Naive B cell (primary cell): ENCODE results near the gene SLC8B1. TPM values are rescaled to one million over a fixed set of nuclear protein-coding genes. Genes with fewer than 3 reads are reported as not detected.

Experiments
- ATAC-seq, 2 donors: fragments of 150-1000 bp; cut with Tn5 transposase; 2 replicates each; pipeline ENCODE4 v1.10.0; 2021; ENCODE audit warnings: low read depth in 2 of 2, mild to moderate bottlenecking in 2 of 2, moderate library complexity in 2 of 2
- DNase-seq: peaks from one replicate; pipeline ENCODE4 v3.0.0; 2022
- H3K27ac Mint-ChIP-seq, 6 donors: one replicate each; pipeline ENCODE4 v1.8.0; 2020 to 2022; ENCODE audit warnings: mild to moderate bottlenecking in 6 of 6, mixed read lengths in 6 of 6, moderate library complexity in 5 of 6, inconsistent platforms in 2 of 6
- H3K27me3 Mint-ChIP-seq, 3 donors: one replicate each; pipeline ENCODE4 v1.8.0; 2021 to 2022; ENCODE audit warnings: mixed read lengths in 3 of 3, mild to moderate bottlenecking in 1 of 3
- H3K36me3 Mint-ChIP-seq, 2 donors: one replicate each; pipeline ENCODE4 v1.8.0; 2020 to 2022; ENCODE audit warnings: mixed read lengths in 2 of 2, inconsistent platforms in 1 of 2, mild to moderate bottlenecking in 1 of 2
- H3K4me1 Mint-ChIP-seq, 3 donors: one replicate each; pipeline ENCODE4 v1.8.0; 2020 to 2022; ENCODE audit warnings: mixed read lengths in 3 of 3, inconsistent platforms in 1 of 3, mild to moderate bottlenecking in 1 of 3, moderate library complexity in 1 of 3
- H3K4me3 Mint-ChIP-seq, 8 donors: one replicate each; pipeline ENCODE4 v1.8.0; 2020 to 2022; ENCODE audit warnings: mild to moderate bottlenecking in 8 of 8, mixed read lengths in 8 of 8, moderate library complexity in 8 of 8, inconsistent platforms in 2 of 8
- H3K9me3 Mint-ChIP-seq, 7 donors: one replicate each; pipeline ENCODE4 v1.8.0; 2020 to 2022; ENCODE audit warnings: mixed read lengths in 7 of 7, mild to moderate bottlenecking in 5 of 7, inconsistent platforms in 2 of 7, moderate library complexity in 1 of 7
- polyA plus RNA-seq, 6 donors: library from polyadenylated mRNA; unstranded; fragments of 300-500 nt; fragmentation: Illumina TruSeq; gene quantifications; one replicate each; pipeline ENCODE4 v1.2.3, GENCODE V29; 2021; ENCODE audit warnings: low read depth in 6 of 6

SLC8B1 gene
- polyA plus RNA-seq, 6 donors from 2014 or later, result 5.3 to 35.1 (median 14.6) TPM

DNA sequence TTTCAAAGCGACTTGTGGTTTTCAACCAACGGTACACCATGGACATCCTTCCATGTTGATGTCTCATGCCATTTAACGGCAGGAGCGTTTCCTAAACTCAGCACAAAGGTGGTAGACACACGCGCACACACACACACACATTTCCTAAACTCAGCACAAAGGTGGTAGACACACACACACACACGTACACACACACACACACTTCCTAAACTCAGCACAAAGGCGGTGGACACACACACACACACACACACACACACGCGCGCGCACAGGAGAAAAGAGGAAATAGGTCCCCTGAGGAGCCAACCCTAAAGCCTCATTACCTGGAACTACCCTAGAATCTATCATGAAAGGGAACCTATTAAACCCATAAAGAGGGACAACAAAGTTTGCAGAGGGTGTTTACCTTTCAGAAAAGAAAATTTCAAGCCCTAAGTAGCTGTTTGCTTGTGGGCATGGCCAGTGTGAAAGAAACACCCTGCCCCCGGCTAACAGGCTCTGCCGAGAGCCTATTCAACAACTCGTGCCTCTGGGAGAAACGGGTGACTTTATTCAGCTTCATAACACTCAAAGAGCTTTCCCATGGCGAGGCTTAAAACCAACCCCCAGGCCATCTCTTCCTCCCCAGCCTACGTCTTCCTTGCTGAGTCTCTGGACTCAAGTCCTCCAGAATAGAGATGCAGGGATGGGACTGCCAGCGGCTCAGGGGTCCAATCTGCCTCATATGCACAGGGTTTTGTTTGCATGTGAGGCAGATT is 31.8 kb downstream of the SLC8B1 start:
- peaks cover 14 to 34% (median 34%) of the 10 kb centered on the region in 3 donors for H3K4me1 Mint-ChIP-seq
- peaks cover 5 to 8% of the 10 kb centered on the region in 2 donors for H3K36me3 Mint-ChIP-seq
- ATAC-seq (peak; percentile 82 to 91), DNase-seq (peak; percentile 40)
- peak overlapping the region in 7 of 8 donors; percentile 5 to 72 (median 44) for H3K4me3 Mint-ChIP-seq
- H3K9me3 Mint-ChIP-seq, result no peaks in the 10 kb centered on the region
- H3K27me3 Mint-ChIP-seq, result no peaks in the 10 kb centered on the region
- H3K27ac Mint-ChIP-seq, result peak overlapping the region in 5 of 6 donors; percentile 44 to 94 (median 83)

DNA sequence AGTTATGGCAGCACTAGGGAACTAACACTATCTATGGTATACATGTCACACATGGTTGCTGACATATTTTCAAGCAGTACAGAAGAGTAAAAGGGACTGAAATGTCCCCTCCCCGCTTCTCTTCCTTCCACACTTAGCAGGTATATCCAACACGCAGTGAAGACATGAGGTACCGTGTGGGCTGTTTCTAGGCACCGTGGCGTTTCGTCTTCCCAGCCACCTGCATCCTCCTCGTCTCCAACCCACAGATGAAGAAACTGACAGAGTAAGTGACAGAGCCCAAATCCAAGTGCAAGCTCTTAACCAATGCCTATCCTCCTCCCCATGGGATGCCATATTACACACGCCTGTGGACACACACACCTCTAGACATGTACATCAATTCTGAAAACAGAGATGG is 32.4 kb downstream of the SLC8B1 start:
- DNase-seq, result no peak
- peaks cover 14 to 34% (median 34%) of the 10 kb centered on the region in 3 donors for H3K4me1 Mint-ChIP-seq
- no peaks in the 10 kb centered on the region for H3K9me3 Mint-ChIP-seq
- peak overlapping the region in 3 of 6 donors; percentile 80 to 90 (median 83) for H3K27ac Mint-ChIP-seq
- H3K36me3 Mint-ChIP-seq, result peaks cover 5 to 8% of the 10 kb centered on the region in 2 donors
- H3K27me3 Mint-ChIP-seq, result no peaks in the 10 kb centered on the region
- ATAC-seq, result no peak
- H3K4me3 Mint-ChIP-seq, result peak overlapping the region in 5 of 8 donors; percentile 8 to 62 (median 35)

DNA sequence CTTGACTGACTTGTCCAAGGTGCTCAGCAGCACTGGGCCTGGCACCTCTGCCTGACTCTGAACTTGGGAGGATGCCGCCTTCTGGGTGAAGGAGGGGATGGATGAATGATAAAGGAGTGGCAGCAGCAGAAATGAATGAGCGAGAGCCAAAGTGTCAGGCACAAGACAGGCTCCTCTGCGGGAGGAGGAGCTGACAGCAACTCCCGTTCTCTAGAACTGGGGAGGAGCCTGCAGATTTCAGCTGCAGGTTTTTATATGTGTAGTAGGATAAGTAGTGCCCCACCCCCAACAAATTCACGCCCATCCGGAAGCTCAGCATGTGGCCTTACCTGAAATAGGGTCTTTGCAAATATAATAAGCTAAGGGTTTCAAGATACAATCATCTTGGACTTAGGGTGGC is 33.1 kb downstream of the SLC8B1 start:
- Mint-ChIP-seq H3K9me3 (no peaks in the 10 kb centered on the region), H3K27ac (peak overlapping the region in 1 of 6 donors; percentile 73), H3K4me1 (peaks cover 14 to 34% (median 34%) of the 10 kb centered on the region in 3 donors), H3K36me3 (peaks cover 5 to 8% of the 10 kb centered on the region in 2 donors), H3K27me3 (no peaks in the 10 kb centered on the region), H3K4me3 (no peak overlapping the region)
- no peak for DNase-seq
- ATAC-seq, result no peak

DNA sequence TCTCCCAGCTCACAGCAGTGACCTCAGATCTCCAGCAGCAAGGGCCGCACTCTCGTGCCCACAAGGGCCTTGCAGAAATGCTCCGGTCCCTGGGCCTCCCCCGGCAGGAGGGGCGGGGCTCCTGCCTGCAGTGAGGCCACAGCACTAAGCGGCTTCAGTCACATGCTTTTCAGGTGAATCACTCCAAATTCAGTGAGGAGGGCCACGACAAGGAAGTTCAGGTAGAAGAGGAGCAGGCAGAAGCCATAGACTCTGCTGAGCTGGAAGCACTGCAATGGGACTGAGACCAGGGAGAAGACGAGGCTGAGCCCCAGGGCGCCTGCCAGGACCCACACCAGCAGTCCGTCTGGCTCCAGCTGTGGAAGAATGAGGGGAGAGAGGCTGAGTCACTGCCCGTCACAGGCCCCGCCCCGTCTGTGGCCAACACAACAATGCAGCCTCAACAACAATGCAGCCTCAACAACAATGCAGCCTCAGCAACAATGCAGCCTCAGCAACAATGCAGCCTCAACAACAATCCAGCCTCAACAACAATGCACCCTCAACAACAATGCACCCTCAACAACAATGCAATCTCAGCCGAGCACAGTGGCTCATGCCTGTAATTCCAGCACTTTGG is 35.2 kb downstream of the SLC8B1 start:
- peaks cover 0 to 8% of the 10 kb centered on the region in 2 donors for H3K36me3 Mint-ChIP-seq
- DNase-seq (no peak), ATAC-seq (no peak)
- peaks cover 14 to 34% (median 34%) of the 10 kb centered on the region in 3 donors for H3K4me1 Mint-ChIP-seq
- H3K4me3 Mint-ChIP-seq, result no peak overlapping the region
- H3K9me3 Mint-ChIP-seq, result no peaks in the 10 kb centered on the region
- H3K27me3 Mint-ChIP-seq, result no peaks in the 10 kb centered on the region
- H3K27ac Mint-ChIP-seq, result peak overlapping the region in 3 of 6 donors; percentile 16 to 74 (median 61)

DNA sequence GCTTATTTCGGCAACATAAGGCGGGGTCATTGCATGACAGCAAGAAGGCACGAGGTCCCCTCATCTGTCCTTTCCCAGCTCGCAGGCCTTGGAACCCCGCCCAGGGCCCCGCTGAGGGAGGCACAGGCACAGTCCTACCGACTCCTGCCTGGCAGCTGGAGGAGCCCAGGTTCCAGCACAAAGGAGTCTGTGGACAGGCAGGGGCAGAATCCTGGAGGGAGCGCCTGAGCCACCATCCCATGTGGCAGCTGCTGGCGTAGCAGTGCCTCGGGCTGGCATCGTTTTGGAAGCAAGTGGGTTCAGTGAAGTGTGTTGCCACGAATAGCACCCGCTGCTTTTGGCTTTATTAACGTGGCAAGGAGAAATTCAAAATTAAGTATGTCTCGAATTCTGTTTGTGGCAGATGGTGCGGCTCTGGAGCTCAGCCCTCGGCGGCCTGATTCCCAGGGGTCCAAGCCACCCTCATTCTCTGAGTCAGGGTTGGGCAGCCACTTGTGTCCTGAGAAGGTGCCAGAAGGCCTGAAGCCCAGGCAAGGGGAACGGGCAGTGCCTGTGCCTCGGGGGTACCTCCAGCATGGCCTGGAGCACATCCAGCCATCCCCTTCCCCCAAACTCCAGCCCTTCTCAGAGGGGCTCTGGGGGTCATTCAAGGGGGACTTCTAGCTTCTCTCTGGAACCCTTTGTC is 35.9 kb downstream of the SLC8B1 start:
- H3K36me3 Mint-ChIP-seq, result peaks cover 0 to 8% of the 10 kb centered on the region in 2 donors
- ATAC-seq (no peak), DNase-seq (no peak)
- H3K4me3 Mint-ChIP-seq, result no peak overlapping the region
- H3K9me3 Mint-ChIP-seq, result no peaks in the 10 kb centered on the region
- no peaks in the 10 kb centered on the region for H3K27me3 Mint-ChIP-seq
- peaks cover 14 to 34% (median 34%) of the 10 kb centered on the region in 3 donors for H3K4me1 Mint-ChIP-seq
- peak overlapping the region in 4 of 6 donors; percentile 20 to 86 (median 64) for H3K27ac Mint-ChIP-seq

DNA sequence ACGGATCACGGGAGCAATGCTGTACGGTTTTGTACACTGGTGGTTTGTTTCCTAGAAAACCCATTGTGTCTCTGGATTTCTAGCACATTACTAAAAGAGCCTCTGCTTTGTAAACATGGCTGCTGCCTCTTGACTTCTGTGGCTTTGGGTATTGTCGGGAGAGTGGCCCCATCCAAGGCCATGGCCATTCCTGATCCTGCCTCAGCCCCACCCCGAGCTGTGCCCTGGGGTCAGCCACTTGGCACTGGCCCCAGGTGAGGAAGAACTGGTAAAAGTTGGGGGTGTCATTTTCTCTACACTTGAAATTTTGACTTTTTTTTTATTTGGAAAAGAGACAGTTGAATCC is 36.5 kb downstream of the SLC8B1 start:
- no peaks in the 10 kb centered on the region for H3K9me3 Mint-ChIP-seq
- H3K4me3 Mint-ChIP-seq, result peak overlapping the region in 1 of 8 donors; percentile 29
- H3K27me3 Mint-ChIP-seq, result no peaks in the 10 kb centered on the region
- peaks cover 11 to 32% (median 31%) of the 10 kb centered on the region in 3 donors for H3K4me1 Mint-ChIP-seq
- peak overlapping the region in 3 of 6 donors; percentile 20 to 66 (median 26) for H3K27ac Mint-ChIP-seq
- H3K36me3 Mint-ChIP-seq, result peaks cover 0 to 8% of the 10 kb centered on the region in 2 donors
- ATAC-seq (no peak), DNase-seq (no peak)

DNA sequence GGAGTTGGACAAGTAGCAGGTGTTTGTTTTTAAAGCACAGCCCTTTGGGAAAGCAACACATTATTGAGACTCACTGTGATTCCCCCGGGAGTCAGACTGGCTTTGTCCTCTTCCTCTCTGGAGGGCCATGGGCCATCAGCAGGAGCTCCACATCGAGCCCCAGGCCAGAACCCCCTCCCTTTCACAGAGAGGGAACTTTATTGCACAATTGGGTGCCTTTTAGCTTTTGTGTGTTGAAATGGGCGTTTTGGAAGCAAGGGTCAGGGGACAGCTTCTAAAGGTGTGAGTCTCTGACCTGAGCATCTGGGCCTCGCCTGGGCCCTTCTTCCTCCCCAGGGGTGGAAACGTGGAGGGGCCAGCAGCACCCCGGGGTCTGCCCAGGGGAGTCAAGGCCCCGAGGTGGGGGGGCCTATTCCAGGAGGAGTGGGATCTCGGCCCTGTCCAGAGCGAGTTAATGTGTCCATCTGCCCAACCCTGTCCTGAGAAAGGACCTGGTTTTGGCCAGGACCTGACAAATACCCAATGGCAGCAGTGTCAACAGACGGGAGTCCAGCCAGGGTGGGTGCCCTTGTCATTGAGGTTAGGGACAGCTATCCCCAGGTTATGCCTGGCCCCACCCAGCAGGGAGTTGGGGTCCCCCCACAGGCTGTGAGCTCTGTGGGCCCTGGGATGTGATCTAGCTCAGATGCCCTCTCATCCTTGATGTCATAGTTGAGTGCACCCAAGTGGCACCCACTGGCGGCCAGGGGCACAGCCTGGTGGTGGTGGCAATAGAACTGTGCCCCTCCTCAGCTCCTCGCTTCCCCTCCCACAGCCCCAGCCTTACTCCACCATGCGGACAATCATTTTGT is 37.1 kb downstream of the SLC8B1 start:
- Mint-ChIP-seq H3K27ac (peak overlapping the region in 2 of 6 donors; percentile 26 to 66), H3K9me3 (no peaks in the 10 kb centered on the region), H3K27me3 (no peaks in the 10 kb centered on the region), H3K36me3 (peaks cover 0 to 4% of the 10 kb centered on the region in 2 donors), H3K4me3 (peak overlapping the region in 1 of 8 donors; percentile 29), H3K4me1 (peaks cover 5 to 26% (median 25%) of the 10 kb centered on the region in 3 donors)
- DNase-seq (no peak), ATAC-seq (no peak)

DNA sequence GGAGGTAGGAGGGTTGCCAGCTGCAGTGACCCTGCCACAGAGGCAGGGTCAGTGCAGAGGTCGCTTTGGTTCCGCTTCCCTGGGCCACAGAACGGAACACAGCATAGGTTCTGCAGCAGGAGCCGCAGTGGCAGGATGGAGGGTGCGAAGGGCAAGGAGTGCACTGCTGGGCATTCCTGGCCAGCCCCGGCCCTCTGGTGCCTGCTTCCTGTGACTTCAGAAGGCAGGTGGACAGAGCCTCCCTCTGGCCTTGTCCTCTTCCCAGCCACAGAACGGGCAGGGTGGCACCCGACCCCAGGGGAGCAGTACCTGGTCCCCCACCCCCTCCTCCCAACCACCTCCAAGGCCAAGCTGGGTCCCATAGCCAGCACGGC is 37.7 kb downstream of the SLC8B1 start:
- peaks cover 2 to 5% of the 10 kb centered on the region in 2 donors for H3K36me3 Mint-ChIP-seq
- no peak for DNase-seq
- no peak overlapping the region for H3K4me3 Mint-ChIP-seq
- no peak overlapping the region for H3K27ac Mint-ChIP-seq
- no peaks in the 10 kb centered on the region for H3K27me3 Mint-ChIP-seq
- ATAC-seq, result no peak
- peaks cover 0 to 21% (median 18%) of the 10 kb centered on the region in 3 donors for H3K4me1 Mint-ChIP-seq
- H3K9me3 Mint-ChIP-seq, result no peaks in the 10 kb centered on the region

DNA sequence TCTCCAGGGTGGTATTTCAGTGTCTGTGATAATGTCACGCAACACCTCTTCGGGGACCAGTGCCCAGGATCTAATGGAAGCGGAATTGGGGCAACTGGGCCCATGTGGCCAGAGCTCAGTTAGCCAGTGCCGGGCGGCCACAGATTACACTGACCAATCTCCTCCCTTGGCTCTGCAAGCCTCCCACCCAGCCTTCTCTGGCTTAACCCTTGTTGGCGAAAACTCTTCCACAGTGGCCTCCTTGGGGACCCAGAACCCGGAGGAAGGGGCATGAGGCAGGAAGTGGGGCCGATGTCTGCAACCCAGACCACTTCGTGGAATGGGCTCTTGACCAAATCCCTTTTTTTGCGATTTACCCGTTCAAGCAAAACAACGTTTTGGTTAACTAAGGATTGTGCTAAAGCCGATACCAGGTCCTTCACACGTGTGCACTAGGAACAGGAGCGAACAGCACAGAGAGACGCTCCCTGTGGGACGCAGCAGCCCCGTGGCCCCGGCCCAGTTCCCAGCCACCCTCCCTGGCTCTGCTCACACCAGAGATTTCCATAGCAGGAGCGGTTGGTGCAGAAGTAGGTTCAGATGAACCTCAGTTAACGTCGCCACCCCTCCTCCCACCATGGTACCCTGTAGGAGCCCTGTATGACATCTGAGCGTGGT is 38.2 kb downstream of the SLC8B1 start:
- DNase-seq, result no peak
- H3K4me1 Mint-ChIP-seq, result peaks cover 0 to 21% (median 13%) of the 10 kb centered on the region in 3 donors

DNA sequence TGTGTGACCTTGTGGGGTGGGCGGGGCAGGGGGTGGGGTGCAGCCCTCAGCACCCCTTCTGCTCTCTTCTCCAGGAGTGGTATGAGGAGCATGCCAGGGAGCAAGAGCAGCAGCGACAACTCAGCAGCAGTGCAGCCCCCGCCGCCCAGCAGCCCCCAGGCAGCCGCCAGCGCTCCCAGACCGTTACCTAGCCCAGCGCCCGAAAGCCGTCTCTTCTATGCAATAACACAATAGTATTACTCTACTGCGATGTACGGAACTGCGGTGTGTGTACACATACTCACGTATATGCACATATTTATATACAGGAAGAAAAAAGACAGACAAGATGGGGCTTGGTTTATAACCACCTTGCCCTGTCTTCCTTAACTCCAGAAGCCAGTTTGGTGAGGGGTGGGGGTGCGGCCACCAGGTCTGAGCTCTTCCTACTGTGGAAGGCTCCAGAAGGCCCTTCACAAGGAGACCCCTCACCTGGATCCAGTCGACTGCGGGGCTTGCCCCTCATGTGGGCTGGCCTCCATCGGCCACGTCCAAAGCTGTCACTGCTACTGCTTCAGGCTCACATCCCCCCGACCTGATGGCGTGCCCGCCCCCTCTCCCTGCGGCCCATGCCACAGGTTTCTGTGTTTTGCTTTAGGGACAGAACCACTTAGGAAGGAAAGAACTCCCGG is 38.9 kb downstream of the SLC8B1 start:
- ATAC-seq (no peak), DNase-seq (no peak)
- Mint-ChIP-seq H3K27ac (peak overlapping the region in 1 of 6 donors; percentile 56), H3K4me3 (no peak overlapping the region), H3K36me3 (peaks cover 7 to 17% of the 10 kb centered on the region in 2 donors), H3K27me3 (no peaks in the 10 kb centered on the region), H3K9me3 (no peaks in the 10 kb centered on the region), H3K4me1 (peaks cover 0 to 21% (median 12%) of the 10 kb centered on the region in 3 donors)

More for the DNA sequence above, 38.2 kb downstream of the SLC8B1 start:
- Mint-ChIP-seq H3K27ac (peak overlapping the region in 2 of 6 donors; percentile 56 to 66), H3K9me3 (no peaks in the 10 kb centered on the region), H3K36me3 (peaks cover 7 to 10% of the 10 kb centered on the region in 2 donors), H3K27me3 (no peaks in the 10 kb centered on the region), H3K4me3 (no peak overlapping the region)
- no peak for ATAC-seq

DNA sequence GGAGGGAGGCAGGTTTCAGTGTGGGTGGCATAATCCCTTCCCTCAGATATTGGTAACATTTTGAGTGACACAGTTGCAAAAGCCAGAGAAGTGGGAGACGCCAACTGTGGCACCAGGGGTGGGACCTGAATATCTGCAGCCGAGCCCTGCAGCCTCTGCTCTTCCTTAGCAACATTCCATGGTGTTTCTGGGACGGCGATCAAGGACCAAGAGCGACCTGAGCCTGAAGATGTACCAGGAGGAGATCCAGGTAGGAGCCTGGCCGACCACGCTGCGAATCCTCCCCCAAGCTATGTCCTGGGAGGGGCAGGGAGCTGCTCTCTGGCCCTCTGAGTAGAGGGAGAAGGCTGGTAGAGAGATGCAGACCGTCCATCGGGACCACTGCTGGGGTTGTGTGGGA is 41.8 kb downstream of the SLC8B1 start:
- Mint-ChIP-seq H3K4me1 (peaks cover 0 to under 1% (median 0%) of the 10 kb centered on the region in 3 donors), H3K4me3 (no peak overlapping the region), H3K36me3 (peaks cover 7 to 20% of the 10 kb centered on the region in 2 donors), H3K27ac (no peak overlapping the region), H3K27me3 (no peaks in the 10 kb centered on the region), H3K9me3 (no peaks in the 10 kb centered on the region)
- no peak for DNase-seq
- no peak for ATAC-seq

DNA sequence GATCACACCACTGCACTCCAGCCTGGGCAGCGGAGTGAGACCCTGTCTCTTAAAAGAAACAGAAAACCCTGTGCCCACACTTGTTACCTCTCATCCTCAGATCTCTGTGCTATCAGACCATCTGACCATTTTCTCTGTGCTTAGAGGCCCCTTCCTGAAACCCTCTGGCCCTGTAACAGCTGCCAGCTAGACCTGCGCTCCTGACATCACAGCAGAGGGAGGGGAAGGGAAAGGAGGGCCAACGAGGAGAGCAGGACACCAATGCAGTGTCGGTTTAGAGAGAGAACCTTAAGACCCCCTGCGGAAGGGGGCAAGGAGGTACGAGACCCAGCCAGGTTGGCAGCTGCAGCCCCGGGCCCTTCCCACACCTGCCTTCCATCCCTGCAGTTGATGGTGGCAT is 42.4 kb downstream of the SLC8B1 start:
- peak overlapping the region in 2 of 6 donors; percentile 51 to 77 for H3K27ac Mint-ChIP-seq

More for the DNA sequence above, 42.4 kb downstream of the SLC8B1 start:
- Mint-ChIP-seq H3K27me3 (no peaks in the 10 kb centered on the region), H3K4me3 (no peak overlapping the region), H3K36me3 (peaks cover 7 to 20% of the 10 kb centered on the region in 2 donors), H3K9me3 (no peaks in the 10 kb centered on the region), H3K4me1 (no peaks in the 10 kb centered on the region)
- DNase-seq (no peak), ATAC-seq (no peak)
